ENCODE data around the gene SFMBT1.
"Not testable (repeated sequence)": the region's sequence is repeated elsewhere in the genome, so short reads cannot be mapped to it uniquely, and the experiment has no call there.

The SFMBT1 gene

GRCh38 chr3:53035018-53035417 lies 10.9 kb downstream of the SFMBT1 start:
- DNase-seq, result not testable (repeated sequence)

GRCh38 chr3:53034411-53034810 lies 11.5 kb downstream of the SFMBT1 start:
- DNase-seq, result not testable (repeated sequence)

- DNase-seq, result no peak
These were observed 13.3 kb downstream of the SFMBT1 start for GRCh38 chr3:53032609-53033008.

GRCh38 chr3:53030619-53031449 lies 15.0 kb downstream of the SFMBT1 start:
- DNase-seq, result peak; percentile 25

GRCh38 chr3:53028641-53029040 lies 17.2 kb downstream of the SFMBT1 start:
- DNase-seq, result no peak

GRCh38 chr3:53027254-53027844 lies 18.5 kb downstream of the SFMBT1 start:
- DNase-seq, result no peak

- DNase-seq, result no peak
These were observed 19.3 kb downstream of the SFMBT1 start for GRCh38 chr3:53026382-53027162.

GRCh38 chr3:53024315-53024714 lies 21.6 kb downstream of the SFMBT1 start:
- no peak for DNase-seq

- DNase-seq, result no peak
These were observed 22.6 kb downstream of the SFMBT1 start for GRCh38 chr3:53023072-53023823.

GRCh38 chr3:53022647-53023046 lies 23.2 kb downstream of the SFMBT1 start:
- no peak for DNase-seq

GRCh38 chr3:53016236-53016635 lies 29.6 kb downstream of the SFMBT1 start:
- no peak for DNase-seq

- no peak for DNase-seq
These were observed 34.5 kb downstream of the SFMBT1 start for GRCh38 chr3:53011324-53011723.

GRCh38 chr3:53009826-53010539 lies 35.9 kb downstream of the SFMBT1 start:
- no peak for DNase-seq

GRCh38 chr3:53008932-53009331 lies 36.9 kb downstream of the SFMBT1 start:
- no peak for DNase-seq

- no peak for DNase-seq
These were observed 39.9 kb downstream of the SFMBT1 start for GRCh38 chr3:53005854-53006513.

GRCh38 chr3:53005338-53005737 lies 40.5 kb downstream of the SFMBT1 start:
- DNase-seq, result no peak

- no peak for DNase-seq
These were observed 42.6 kb downstream of the SFMBT1 start for GRCh38 chr3:53003320-53003719.

GRCh38 chr3:52998771-52999513 lies 46.9 kb downstream of the SFMBT1 start:
- no peak for DNase-seq

- DNase-seq, result no peak
These were observed 55.2 kb downstream of the SFMBT1 start for GRCh38 chr3:52990637-52991036.

GRCh38 chr3:52986938-52987337 lies 58.9 kb downstream of the SFMBT1 start:
- no peak for DNase-seq

- DNase-seq, result no peak
These were observed 59.8 kb downstream of the SFMBT1 start for GRCh38 chr3:52986049-52986448.
